K562 (cell line): ENCODE data around the gene SH3RF1.

Source experiments
- ELF4 ChIP-seq: fragments of 450-650 bp; formaldehyde crosslinking; IDR thresholded peaks from 2 replicates; pipeline ENCODE4 v1.4.0; 2022; ENCODE audit warnings: missing genetic modification characterization
- FOXK2 ChIP-seq, 2 experiments: fragments of 450-650 bp; IDR thresholded peaks in 1 of 2; conservative IDR thresholded peaks in 1 of 2; 2 replicates each; pipeline ENCODE4 v1.6.1; 2016; ENCODE audit warnings: low read depth in 2 of 2, mild to moderate bottlenecking in 1 of 2
- HDAC6 ChIP-seq: IDR thresholded peaks from 2 replicates; pipeline ENCODE4 v1.6.1; 2012; ENCODE audit warnings: low read depth, mild to moderate bottlenecking, control low read depth, inconsistent platforms, low read length, moderate library complexity
- JUND ChIP-seq, 2 experiments: IDR thresholded peaks; 2 replicates in 1 of 2; 3 replicates in 1 of 2; pipeline ENCODE4 v1.6.1; 2011; ENCODE audit warnings: borderline replicate concordance in 2 of 2, low read depth in 2 of 2, low read length in 2 of 2, improper control_type of control experiment in 1 of 2, missing biosample characterization in 1 of 2, missing genetic modification characterization in 1 of 2, missing genetic modification reagents in 1 of 2
- MTF1 ChIP-seq: fragments of 250-450 bp; sonication (Bioruptor Pico); IDR thresholded peaks from 2 replicates; pipeline ENCODE4 v1.9.0; 2021; ENCODE audit warnings: moderate library complexity, mild to moderate bottlenecking, inconsistent platforms, borderline replicate concordance
- SMAD1 ChIP-seq: fragments of 150-350 bp; IDR thresholded peaks from 2 replicates; pipeline ENCODE4 v1.6.1; 2014; ENCODE audit warnings: low read length, low read depth; ENCODE audit not compliant: partially characterized antibody
- SRF ChIP-seq, 2 experiments: fragments of 250-450, 450-650 bp in 1 of 2; sonication (Bioruptor Pico) in 1 of 2; sonication (generic) in 1 of 2; formaldehyde crosslinking; IDR thresholded peaks; 2 replicates each; pipeline versions ENCODE4 v1.5.0 to v1.5.1; 2020 to 2022; ENCODE audit warnings: mild to moderate bottlenecking in 1 of 2, missing genetic modification reagents in 1 of 2
- TF ChIP-seq, protein P1 (sequence below): fragments of 250-450 bp; sonication (Bioruptor Pico); IDR thresholded peaks from 2 replicates; pipeline ENCODE4 v1.4.0; 2020; ENCODE audit warnings: mild to moderate bottlenecking, moderate library complexity, borderline replicate concordance
- TF ChIP-seq, protein P2 (sequence below): sonication (generic); formaldehyde crosslinking; IDR thresholded peaks from 2 replicates; pipeline ENCODE4 v1.9.0; 2022; ENCODE audit warnings: mild to moderate bottlenecking, missing genetic modification reagents
- TF ChIP-seq, protein P3 (sequence below): sonication (generic); formaldehyde crosslinking; IDR thresholded peaks from 2 replicates; pipeline ENCODE4 v1.9.0; 2022; ENCODE audit warnings: mild to moderate bottlenecking, missing genetic modification reagents
- TF ChIP-seq, protein P4 (sequence below), 3 experiments: IDR thresholded peaks in 2 of 3; conservative IDR thresholded peaks in 1 of 3; 2 replicates each; pipeline ENCODE4 v1.5.1; 2011 to 2012; ENCODE audit warnings: low read length in 3 of 3, mild to moderate bottlenecking in 3 of 3, control low read depth in 2 of 3, improper control_type of control experiment in 1 of 3, inconsistent platforms in 1 of 3, low read depth in 1 of 3, mixed read lengths in 1 of 3, moderate library complexity in 1 of 3; ENCODE audit not compliant: insufficient read depth in 2 of 3

DNA sequence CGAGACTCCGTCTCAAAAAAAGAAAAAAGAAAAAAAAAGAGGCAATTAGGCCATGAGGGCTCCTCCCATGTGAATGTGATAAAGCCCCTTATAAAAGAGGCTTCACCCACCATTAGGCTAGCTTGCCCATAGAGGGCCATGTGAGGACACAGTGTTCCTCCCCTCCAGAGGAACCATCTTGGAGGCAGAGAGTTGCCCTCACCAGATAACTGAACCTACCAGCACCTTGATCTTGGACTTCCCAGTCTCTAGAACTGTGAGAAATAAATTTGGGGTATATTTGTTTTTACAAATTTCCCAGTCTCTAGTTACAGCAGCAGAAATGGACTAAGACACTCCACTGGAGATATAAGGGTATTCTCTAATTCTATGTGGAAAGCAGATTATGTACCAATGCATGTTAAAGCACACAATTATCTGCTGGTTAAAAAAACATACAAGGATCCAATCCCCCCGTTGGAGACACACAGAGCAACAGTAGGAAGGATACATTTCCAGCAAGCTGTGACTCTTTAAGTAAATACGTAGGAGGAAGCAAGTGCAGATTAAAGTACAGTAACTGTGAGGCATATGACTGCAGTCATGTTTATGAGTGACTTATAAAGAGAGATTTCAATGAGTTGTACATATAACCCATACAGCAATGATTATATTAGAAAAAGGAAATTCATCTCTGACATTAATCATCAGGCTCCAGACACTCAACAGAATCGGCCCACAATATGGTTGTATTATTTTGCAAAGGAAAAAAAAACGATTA, 21.4 kb downstream of the SH3RF1 start:
- TF ChIP-seq JUND (IDR thresholded peaks at IDR 0.05; ENCODE audit: borderline replicate concordance, low read depth, low read length) (no peak), JUND (tag; IDR thresholded peaks at IDR 0.05; ENCODE audit: borderline replicate concordance, low read depth, low read length) (no peak), SRF (CRISPR knock-in tag; IDR thresholded peaks at IDR 0.05) (no peak), SMAD1 (no peak), MTF1 (CRISPR knock-in tag) (no peak), ELF4 (CRISPR knock-in tag) (no peak), FOXK2 (conservative IDR thresholded peaks at IDR 0.05 in 1 of 2, IDR thresholded peaks at IDR 0.05 in 1 of 2; ENCODE audit: low read depth in 2 of 2) (no peak), HDAC6 (no peak)
- TF ChIP-seq, protein P1, sequence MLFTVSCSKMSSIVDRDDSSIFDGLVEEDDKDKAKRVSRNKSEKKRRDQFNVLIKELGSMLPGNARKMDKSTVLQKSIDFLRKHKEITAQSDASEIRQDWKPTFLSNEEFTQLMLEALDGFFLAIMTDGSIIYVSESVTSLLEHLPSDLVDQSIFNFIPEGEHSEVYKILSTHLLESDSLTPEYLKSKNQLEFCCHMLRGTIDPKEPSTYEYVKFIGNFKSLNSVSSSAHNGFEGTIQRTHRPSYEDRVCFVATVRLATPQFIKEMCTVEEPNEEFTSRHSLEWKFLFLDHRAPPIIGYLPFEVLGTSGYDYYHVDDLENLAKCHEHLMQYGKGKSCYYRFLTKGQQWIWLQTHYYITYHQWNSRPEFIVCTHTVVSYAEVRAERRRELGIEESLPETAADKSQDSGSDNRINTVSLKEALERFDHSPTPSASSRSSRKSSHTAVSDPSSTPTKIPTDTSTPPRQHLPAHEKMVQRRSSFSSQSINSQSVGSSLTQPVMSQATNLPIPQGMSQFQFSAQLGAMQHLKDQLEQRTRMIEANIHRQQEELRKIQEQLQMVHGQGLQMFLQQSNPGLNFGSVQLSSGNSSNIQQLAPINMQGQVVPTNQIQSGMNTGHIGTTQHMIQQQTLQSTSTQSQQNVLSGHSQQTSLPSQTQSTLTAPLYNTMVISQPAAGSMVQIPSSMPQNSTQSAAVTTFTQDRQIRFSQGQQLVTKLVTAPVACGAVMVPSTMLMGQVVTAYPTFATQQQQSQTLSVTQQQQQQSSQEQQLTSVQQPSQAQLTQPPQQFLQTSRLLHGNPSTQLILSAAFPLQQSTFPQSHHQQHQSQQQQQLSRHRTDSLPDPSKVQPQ (CRISPR knock-in tag) = no peak
- TF ChIP-seq, protein P2, sequence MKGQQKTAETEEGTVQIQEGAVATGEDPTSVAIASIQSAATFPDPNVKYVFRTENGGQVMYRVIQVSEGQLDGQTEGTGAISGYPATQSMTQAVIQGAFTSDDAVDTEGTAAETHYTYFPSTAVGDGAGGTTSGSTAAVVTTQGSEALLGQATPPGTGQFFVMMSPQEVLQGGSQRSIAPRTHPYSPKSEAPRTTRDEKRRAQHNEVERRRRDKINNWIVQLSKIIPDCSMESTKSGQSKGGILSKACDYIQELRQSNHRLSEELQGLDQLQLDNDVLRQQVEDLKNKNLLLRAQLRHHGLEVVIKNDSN (CRISPR knock-in tag) = no peak
- TF ChIP-seq, protein P3, sequence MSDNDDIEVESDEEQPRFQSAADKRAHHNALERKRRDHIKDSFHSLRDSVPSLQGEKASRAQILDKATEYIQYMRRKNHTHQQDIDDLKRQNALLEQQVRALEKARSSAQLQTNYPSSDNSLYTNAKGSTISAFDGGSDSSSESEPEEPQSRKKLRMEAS (CRISPR knock-in tag) = no peak
- TF ChIP-seq, protein P4, sequence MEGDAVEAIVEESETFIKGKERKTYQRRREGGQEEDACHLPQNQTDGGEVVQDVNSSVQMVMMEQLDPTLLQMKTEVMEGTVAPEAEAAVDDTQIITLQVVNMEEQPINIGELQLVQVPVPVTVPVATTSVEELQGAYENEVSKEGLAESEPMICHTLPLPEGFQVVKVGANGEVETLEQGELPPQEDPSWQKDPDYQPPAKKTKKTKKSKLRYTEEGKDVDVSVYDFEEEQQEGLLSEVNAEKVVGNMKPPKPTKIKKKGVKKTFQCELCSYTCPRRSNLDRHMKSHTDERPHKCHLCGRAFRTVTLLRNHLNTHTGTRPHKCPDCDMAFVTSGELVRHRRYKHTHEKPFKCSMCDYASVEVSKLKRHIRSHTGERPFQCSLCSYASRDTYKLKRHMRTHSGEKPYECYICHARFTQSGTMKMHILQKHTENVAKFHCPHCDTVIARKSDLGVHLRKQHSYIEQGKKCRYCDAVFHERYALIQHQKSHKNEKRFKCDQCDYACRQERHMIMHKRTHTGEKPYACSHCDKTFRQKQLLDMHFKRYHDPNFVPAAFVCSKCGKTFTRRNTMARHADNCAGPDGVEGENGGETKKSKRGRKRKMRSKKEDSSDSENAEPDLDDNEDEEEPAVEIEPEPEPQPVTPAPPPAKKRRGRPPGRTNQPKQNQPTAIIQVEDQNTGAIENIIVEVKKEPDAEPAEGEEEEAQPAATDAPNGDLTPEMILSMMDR (IDR thresholded peaks at IDR 0.05 in 2 of 3, conservative IDR thresholded peaks at IDR 0.05 in 1 of 3; ENCODE audit: insufficient read depth in 2 of 3, low read depth in 1 of 3, low read length in 3 of 3) = no peak
